Central memory CD8-positive, alpha-beta T cell (primary cell): ENCODE measurements around the gene HSBP1L1.

Experiments
- ATAC-seq: fragments of 150-1000 bp; cut with Tn5 transposase; replicated peaks from 2 replicates; pipeline ENCODE4 v1.10.0; 2022; ENCODE audit warnings: mild to moderate bottlenecking, moderate FRiP score, moderate number of reproducible peaks; ENCODE audit not compliant: poor library complexity, severe bottlenecking; ENCODE audit errors: extremely low read depth
- DNase-seq, 2 donors: peaks; one replicate each; pipeline ENCODE4 v3.0.0; 2021; ENCODE audit warnings: low spot score in 2 of 2
- H3K27ac Mint-ChIP-seq: one replicate; pipeline ENCODE4 v1.8.0; 2022; ENCODE audit warnings: low read depth, mild to moderate bottlenecking, moderate library complexity, mixed read lengths
- H3K27me3 Mint-ChIP-seq: one replicate; pipeline ENCODE4 v1.8.0; 2022; ENCODE audit warnings: mixed read lengths
- H3K36me3 Mint-ChIP-seq: one replicate; pipeline ENCODE4 v1.8.0; 2022; ENCODE audit warnings: mild to moderate bottlenecking, moderate library complexity, mixed read lengths; ENCODE audit not compliant: insufficient read depth
- H3K4me1 Mint-ChIP-seq: one replicate; pipeline ENCODE4 v1.8.0; 2022; ENCODE audit warnings: mixed read lengths
- H3K4me3 Mint-ChIP-seq: one replicate; pipeline ENCODE4 v1.8.0; 2022; ENCODE audit warnings: mild to moderate bottlenecking, moderate library complexity, mixed read lengths
- H3K9me3 Mint-ChIP-seq: one replicate; pipeline ENCODE4 v1.8.0; 2022; ENCODE audit warnings: mixed read lengths

HSBP1L1 gene

DNA sequence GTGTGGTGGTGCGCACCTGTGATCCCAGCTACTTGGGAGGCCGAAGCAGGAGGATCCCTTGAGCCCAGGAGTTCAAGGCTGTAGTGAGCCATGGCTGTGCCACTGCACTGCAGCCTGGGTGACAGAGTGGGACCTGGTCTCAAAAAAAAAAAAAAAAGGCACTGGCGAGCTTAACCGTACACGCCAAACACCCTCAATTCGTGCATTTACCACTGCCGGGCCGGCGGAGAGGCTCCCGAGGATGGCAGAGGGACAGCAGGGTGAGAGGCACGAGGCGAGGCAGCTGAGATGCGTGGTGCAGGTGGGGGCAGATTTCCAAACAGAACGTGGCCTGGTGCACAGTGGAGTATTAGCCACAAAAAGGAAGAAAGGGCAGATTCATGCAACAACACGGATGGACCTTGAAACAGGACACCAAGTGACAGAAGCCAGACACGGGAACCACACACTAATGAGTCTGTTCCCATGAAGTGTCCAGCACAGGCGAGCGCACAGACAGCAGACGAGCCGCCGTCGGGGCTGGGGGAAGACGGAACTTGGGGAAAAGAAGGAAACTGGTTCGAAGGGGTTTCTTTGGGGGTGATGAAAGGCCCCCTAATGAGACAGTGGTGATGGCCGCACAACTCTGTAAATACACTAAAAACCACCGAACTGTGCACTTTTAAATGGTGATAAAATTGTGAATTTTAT, 40.4 kb upstream of the HSBP1L1 start:
- Mint-ChIP-seq H3K9me3 (peaks cover 5% of the 10 kb centered on the region), H3K27me3 (no peaks in the 10 kb centered on the region), H3K4me1 (peaks cover 10% of the 10 kb centered on the region), H3K27ac (no peak overlapping the region), H3K36me3 (peaks cover 15% of the 10 kb centered on the region), H3K4me3 (no peak overlapping the region)
- DNase-seq, result peak in 1 of 2 donors; percentile 9
- ATAC-seq, result no peak

DNA sequence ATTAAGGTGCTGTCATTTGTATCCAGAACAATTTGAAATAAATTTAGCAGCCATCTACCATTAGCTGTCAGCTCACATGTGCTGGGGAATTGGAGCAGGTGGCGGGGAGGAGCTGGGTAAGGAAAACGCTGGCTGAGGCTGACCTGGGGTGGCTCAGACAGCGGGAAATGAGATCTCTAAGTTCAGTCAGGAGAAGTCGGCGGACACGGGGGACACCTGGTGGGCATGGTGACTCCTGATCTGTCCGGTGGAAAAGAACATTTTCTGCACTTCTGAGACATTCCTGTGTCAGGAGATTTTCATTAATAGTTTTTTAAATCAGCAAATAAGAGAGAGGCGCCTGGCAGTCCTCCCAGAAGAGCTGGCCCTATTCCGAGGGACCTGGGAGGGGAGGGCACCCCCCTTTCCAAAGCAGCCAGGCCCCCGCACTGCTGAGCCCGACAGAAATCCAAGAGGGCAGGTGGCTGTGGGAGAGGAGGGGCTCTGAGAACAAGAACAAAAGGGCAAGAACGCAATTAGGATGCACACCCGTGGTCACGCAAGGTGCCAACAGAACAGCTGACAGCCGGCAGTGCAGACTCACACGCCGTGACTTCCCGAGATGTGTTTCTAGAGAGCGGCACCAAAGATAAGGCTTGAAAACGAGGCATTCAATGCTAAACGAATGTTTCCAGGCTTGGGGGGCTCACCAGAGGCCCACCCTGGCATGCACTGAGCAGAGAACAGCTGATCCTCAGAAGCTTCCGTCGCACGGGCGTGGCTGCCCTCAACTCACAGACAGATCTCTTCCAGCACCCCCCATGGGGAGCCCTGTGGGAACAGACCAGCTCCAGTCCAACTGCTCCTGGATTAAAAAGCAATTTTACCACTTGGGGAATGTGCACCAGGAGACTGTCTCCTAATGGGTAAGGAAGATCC, 39.4 kb upstream of the HSBP1L1 start:
- Mint-ChIP-seq H3K9me3 (peaks cover 15% of the 10 kb centered on the region), H3K27ac (no peak overlapping the region), H3K4me3 (no peak overlapping the region), H3K4me1 (peaks cover 13% of the 10 kb centered on the region), H3K36me3 (peaks cover 17% of the 10 kb centered on the region), H3K27me3 (no peaks in the 10 kb centered on the region)
- ATAC-seq, result no peak
- peak in 1 of 2 donors; percentile 11 for DNase-seq

DNA sequence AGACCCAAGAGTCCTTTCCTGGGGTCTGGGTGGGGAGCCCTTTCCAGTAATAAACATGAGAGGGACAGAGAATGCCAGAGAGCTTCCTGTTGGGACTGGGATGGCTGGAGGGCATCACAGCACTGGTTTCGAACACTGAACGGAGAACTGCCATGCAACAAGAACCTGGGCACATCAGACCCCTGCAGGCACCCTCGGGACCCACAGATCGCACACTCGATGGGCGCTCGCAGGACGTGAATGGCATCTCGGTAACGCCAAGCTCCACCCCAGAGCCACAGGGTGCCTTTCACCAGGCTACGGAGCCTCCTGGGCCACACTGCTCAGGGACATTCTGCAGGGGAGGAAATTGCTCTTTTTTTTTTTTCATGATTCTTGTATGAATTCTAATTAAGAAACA, 38.1 kb upstream of the HSBP1L1 start:
- DNase-seq, result no peak
- H3K27ac Mint-ChIP-seq, result no peak overlapping the region
- ATAC-seq, result no peak
- peaks cover 13% of the 10 kb centered on the region for H3K4me1 Mint-ChIP-seq
- no peaks in the 10 kb centered on the region for H3K27me3 Mint-ChIP-seq
- H3K36me3 Mint-ChIP-seq, result peaks cover 17% of the 10 kb centered on the region
- H3K9me3 Mint-ChIP-seq, result peaks cover 15% of the 10 kb centered on the region
- H3K4me3 Mint-ChIP-seq, result no peak overlapping the region

DNA sequence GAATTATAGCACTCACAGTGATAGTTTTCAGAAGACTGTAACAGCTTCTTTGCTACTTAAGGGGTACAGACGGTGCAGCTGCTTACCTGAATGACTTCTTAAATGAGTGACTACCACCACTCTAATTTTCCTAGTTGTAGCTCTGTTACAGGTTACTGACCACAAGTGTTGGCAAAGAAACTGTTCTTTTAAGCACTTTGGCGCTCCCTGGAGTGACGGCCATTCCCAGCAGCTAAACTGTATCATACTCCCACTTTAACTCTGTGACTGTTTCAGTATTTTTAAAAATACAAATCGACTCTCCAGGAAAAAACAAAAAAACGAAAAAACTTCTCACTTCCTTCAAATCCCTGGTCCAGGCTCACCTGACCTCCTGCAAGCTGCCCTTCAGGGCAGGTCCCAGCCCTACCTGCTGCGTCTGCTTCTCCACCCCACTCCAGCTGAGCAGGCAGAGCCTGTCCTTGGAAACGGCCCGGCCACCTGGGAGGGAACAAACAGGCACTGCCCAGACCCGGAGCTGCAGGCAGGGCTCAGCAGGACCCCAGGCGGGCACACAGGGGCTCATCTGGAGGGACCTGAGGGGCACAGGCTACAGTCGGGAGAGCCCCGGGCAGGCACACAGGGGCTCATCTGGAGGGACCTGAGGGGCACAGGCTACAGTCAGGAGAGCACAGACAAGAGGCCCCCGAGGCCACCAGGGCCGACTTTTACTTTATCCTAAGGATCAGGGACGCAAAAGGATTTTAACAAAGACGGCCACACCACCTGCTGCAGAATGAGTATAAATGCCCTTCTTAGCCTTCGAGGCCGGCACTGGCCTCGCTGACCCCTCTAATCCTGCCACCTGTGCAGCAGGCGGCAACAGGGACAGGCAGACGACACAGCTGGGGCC, 37.5 kb upstream of the HSBP1L1 start:
- Mint-ChIP-seq H3K27me3 (no peaks in the 10 kb centered on the region), H3K4me1 (peaks cover 13% of the 10 kb centered on the region), H3K27ac (peak overlapping the region; percentile 46), H3K4me3 (no peak overlapping the region), H3K36me3 (peaks cover 19% of the 10 kb centered on the region), H3K9me3 (peaks cover 16% of the 10 kb centered on the region)
- no peak for ATAC-seq
- DNase-seq, result peak in 1 of 2 donors; percentile 11

DNA sequence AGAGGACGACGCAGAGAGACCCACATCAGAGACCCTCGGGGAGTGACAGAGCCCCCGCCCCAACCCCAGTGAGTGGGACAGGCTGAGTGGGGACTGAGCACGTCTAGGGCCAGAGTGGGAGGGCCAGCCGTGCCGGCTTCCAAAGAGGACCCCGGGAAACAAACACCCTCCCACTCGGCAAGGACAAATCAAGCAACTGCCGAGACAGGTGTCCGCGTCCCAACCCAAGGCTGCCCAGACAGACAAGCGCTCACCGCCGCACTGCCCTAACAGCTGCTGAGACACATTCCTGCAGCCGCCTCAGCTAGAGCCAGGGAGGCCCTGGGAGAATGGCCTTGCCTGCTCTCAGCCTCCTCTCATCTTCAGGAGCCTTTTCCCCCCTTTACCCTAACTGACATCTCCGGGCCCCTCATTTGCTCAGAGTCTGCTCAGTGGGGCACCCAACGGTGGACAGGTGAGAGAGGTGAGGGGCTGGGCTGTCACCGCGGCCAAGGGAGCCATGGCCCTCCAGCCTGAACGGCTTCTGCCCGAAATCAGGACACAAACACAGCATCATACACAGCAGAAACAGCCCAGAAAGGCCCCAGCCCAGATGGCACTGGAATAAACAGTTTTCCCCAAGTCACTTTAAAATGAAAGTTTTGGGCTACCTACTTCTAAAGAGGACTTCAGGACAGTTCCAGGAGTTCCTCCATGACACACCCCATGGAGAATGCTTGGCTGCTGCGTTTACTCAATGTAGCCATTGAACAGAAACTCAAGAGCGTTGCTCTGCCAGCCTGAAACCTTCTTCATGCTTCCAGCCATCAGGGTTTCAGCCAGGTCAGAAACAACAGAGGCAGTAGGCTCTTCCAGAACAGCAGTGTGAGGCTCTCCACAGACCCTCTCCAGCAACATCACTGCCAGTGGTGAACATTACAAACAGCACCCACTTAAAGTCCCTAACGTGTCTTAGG, 36.6 kb upstream of the HSBP1L1 start:
- H3K27me3 Mint-ChIP-seq, result no peaks in the 10 kb centered on the region
- DNase-seq (peak in 1 of 2 donors; percentile 10), ATAC-seq (no peak)
- H3K4me3 Mint-ChIP-seq, result no peak overlapping the region
- H3K27ac Mint-ChIP-seq, result peak overlapping the region; percentile 46
- H3K4me1 Mint-ChIP-seq, result peaks cover 13% of the 10 kb centered on the region
- peaks cover 16% of the 10 kb centered on the region for H3K36me3 Mint-ChIP-seq
- peaks cover 22% of the 10 kb centered on the region for H3K9me3 Mint-ChIP-seq

DNA sequence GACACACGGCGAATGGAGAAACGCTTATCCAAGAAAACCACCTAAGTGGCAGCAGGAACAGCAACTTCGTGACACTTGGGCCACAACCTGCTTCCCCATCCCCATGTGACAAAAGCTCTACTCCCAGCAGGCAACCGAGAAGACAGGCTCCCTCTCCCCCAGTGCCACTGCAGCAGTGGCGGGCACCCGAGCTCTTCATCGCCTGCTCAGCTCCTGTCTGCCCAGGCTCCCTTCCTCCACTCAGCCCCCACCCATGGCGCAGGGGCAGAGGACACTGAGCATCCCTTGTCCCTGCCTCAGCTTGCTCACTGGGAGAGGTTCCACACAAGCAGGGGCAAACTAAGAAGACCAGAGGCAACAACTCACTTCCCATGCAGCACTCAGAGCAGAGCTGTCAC, 35.9 kb upstream of the HSBP1L1 start:
- H3K4me3 Mint-ChIP-seq, result no peak overlapping the region
- no peaks in the 10 kb centered on the region for H3K27me3 Mint-ChIP-seq
- ATAC-seq, result no peak
- DNase-seq, result peak in 1 of 2 donors; percentile 10
- H3K27ac Mint-ChIP-seq, result no peak overlapping the region
- H3K4me1 Mint-ChIP-seq, result peaks cover 13% of the 10 kb centered on the region
- H3K36me3 Mint-ChIP-seq, result peaks cover 11% of the 10 kb centered on the region
- peaks cover 29% of the 10 kb centered on the region for H3K9me3 Mint-ChIP-seq

DNA sequence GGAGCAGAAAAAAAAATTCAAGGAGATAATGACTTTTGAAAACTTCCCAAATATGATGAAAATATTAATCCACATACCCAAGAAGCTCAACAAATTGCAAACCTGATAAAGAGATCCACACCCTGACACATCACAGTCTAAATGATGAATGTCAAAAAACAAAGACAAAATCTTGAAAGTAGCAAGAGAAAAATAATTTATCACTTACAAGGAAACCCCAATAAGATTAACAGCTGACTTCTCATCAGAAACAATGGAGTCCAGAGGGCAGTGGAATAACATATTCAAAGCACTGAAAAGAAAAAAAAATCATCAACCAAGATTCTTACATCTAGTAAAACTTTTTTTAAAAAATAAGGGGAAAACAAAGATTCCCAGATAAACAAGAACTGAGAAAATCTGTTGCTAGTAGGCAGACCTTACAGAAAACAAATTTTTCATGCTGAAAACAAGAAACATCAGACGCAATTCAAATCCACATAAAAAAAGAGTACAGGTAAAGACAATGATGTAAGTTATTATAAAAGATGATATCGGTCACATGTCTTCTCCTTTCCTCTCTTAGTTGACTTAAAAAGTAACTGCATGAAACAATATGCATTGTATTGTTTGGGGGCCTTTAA, 34.3 kb upstream of the HSBP1L1 start:
- no peaks in the 10 kb centered on the region for H3K27me3 Mint-ChIP-seq
- peaks cover 13% of the 10 kb centered on the region for H3K4me1 Mint-ChIP-seq
- peaks cover 8% of the 10 kb centered on the region for H3K36me3 Mint-ChIP-seq
- peaks cover 33% of the 10 kb centered on the region for H3K9me3 Mint-ChIP-seq
- ATAC-seq (no peak), DNase-seq (no peak)
- H3K4me3 Mint-ChIP-seq, result no peak overlapping the region
- no peak overlapping the region for H3K27ac Mint-ChIP-seq

DNA sequence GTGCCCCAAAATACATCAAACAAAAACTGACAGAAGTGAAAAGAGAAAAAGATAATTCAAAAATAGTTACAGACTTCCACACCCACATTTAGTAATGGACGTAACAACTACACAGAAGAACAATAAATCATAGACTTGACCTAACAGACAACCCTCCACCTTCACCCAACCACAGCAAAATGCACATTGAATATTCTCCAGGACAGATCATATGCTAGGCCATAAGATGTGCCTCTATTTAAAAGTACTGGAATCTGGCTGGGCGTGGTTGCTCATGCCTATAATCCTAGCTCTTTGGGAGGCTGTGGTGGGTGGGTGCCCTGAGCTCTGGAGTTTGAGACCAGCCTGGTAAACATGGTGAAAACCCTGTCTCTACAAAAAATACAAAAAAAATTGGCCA, 33.0 kb upstream of the HSBP1L1 start:
- H3K27me3 Mint-ChIP-seq, result no peaks in the 10 kb centered on the region
- peaks cover 38% of the 10 kb centered on the region for H3K9me3 Mint-ChIP-seq
- peaks cover 8% of the 10 kb centered on the region for H3K36me3 Mint-ChIP-seq
- ATAC-seq (no peak), DNase-seq (no peak)
- H3K27ac Mint-ChIP-seq, result no peak overlapping the region
- H3K4me3 Mint-ChIP-seq, result no peak overlapping the region
- peaks cover 16% of the 10 kb centered on the region for H3K4me1 Mint-ChIP-seq

DNA sequence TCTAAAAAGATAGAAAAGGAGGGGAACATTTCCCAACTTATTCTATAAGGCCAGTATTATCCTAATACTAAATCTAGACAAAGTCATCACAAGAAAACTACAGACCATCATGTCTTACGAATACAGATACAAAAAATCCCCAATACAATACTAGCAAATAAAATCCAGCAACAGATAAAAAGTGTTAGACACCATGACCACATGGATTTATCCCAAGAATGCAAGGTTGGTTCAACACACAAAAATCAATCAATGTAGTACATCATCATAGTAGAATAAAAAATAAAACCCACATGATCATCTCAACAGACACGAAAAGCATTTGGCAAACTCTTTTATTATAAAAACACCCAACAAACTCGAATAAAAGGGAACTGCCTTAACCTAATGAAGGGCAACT, 31.5 kb upstream of the HSBP1L1 start:
- Mint-ChIP-seq H3K36me3 (peaks cover 4% of the 10 kb centered on the region), H3K27ac (no peak overlapping the region), H3K4me3 (no peak overlapping the region), H3K4me1 (peaks cover 16% of the 10 kb centered on the region), H3K27me3 (no peaks in the 10 kb centered on the region), H3K9me3 (peaks cover 38% of the 10 kb centered on the region)
- ATAC-seq, result no peak
- DNase-seq, result no peak

DNA sequence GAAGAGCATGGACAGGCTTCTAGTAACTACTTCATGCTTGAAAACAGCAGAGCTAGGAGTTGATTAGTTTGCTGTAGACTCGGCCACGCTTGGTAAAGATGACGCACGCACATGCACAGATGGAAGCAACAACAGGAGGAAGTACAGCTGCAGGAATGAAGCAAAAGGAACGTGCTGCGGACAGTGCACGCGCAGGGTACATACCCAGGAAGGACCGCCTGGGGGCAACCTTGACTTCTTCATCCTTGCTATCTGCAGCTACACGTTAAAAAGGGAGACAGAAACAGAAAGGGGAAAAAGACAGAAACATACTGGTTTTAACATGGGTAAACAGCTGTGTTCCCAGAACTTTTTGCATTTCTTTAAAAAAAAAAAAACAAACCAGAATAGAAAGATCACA, 30.7 kb upstream of the HSBP1L1 start:
- peaks cover 14% of the 10 kb centered on the region for H3K4me1 Mint-ChIP-seq
- H3K27ac Mint-ChIP-seq, result no peak overlapping the region
- H3K4me3 Mint-ChIP-seq, result no peak overlapping the region
- peaks cover 36% of the 10 kb centered on the region for H3K9me3 Mint-ChIP-seq
- peaks cover 4% of the 10 kb centered on the region for H3K36me3 Mint-ChIP-seq
- no peaks in the 10 kb centered on the region for H3K27me3 Mint-ChIP-seq
- DNase-seq, result no peak
- no peak for ATAC-seq

DNA sequence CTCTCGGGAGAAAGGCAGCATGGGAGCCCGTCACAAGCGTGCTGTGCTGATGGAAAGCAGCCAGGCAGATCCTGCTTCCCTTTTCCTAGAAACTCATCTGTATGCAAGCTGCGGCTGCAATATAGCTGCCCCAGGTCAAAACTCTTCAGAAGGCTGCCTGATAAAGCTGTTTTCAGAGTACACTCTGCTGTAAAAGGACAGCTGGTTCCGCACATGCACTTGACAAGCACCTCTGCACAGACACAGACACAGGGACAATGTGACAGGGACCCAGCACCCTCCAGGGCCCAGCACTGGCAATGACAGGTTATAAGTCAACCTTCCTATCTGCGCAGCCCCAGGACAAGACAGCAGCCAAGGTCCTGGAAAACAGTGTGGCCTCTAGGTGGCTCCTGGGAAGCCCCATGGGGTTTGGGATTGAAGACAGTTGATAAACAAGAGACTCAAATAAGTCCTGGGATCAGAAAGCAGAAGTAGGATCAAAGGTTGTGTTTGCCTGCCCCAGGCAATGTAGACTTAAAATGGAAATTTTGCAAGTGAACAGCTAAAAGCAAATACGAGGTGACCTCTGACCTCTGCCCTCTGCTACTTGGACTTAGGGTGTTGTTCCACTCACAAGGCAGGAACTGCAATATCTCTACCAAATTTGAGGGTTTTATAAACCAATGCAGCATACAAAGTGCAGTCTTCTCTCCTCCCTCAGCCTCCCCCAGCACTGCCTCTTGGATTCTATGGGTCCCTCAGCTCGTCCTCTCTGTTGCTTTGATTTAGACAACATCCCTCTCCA, 29.9 kb upstream of the HSBP1L1 start:
- H3K4me1 Mint-ChIP-seq, result peaks cover 9% of the 10 kb centered on the region
- H3K9me3 Mint-ChIP-seq, result peaks cover 29% of the 10 kb centered on the region
- no peak overlapping the region for H3K27ac Mint-ChIP-seq
- peaks cover 7% of the 10 kb centered on the region for H3K36me3 Mint-ChIP-seq
- no peaks in the 10 kb centered on the region for H3K27me3 Mint-ChIP-seq
- no peak for ATAC-seq
- DNase-seq, result no peak
- H3K4me3 Mint-ChIP-seq, result no peak overlapping the region
